ENCODE data around the gene TDP2. TPM values are rescaled to one million over a fixed set of nuclear protein-coding genes. Genes with fewer than 3 reads are reported as not detected.

The TDP2 gene
- total RNA-seq: 10 to 100 TPM; 20.4 to 33.2 (median 24.0) TPM
- long read RNA-seq, transcript TDP2-202 (7 exons, 2,071 nt): major isoform, 7 of 11 reads
- long read RNA-seq, partial matches to known transcripts: 2 of 11 reads
- long read RNA-seq, other reads (novel, unspliced or antisense): 2 of 11 reads

DNA sequence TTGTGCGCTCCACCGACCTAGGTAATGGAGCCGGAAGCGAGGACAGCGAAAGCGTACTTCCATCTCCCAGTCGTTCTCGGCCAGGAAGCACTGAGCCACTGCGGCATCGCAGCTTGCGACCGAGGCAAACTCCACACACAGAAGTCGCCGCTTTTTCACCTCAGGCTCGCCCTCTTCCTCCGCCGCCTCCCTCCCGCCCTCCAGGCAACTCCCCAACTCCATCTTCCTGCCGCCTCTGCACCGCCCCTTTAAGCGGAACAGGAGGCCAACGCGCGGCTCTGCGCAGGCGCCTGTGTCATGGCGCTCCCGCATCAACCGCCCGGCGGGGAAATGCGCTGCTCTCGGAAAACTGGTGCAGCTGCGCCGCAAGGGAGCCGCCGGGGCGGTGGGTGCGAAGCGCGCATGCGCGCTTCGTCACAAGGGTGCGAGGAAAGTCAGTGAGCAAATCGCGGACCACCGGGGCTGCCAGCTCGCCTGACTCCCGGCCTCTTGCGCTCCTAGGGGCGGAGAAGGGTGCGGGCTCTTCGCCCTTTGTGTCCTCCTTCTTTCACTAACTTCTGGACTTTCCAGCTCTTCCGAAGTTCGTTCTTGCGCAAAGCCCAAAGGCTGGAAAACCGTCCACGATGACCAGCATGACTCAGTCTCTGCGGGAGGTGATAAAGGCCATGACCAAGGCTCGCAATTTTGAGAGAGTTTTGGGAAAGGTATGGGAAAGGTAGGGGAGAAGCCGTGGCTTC, at the start of gene TDP2, which contains the start of gene ACOT13:
TSS of gene TDP2 (minus strand) at position 259 of the 737 bp plus-strand sequence. CDS start at position 222, 37 bp downstream.
TSS of gene ACOT13 (plus strand) at position 437 of the 737 bp plus-strand sequence. CDS start at position 624, 187 bp downstream.
- peak; percentile 83 to 91 (median 87) for ATAC-seq
- H3K4me1 ChIP-seq: peaks cover 0 to 41% (median 17%) of the 10 kb centered on the region in 4 donors
- intact Hi-C loops (cut with DNase I): no loop called here
- H3K27ac ChIP-seq: peak within 1 kb of the TSS; percentile 94 to 95 (median 95)
- 0% methylated on average over 26 of the region's 62 CpGs for WGBS (ENCODE audit: insufficient coverage, low coverage, low lambda C conversion rate, missing lambda C conversion rate)
- peak; percentile 96 to 97 (median 96) for DNase-seq
- H3K4me3 ChIP-seq: peak within 1 kb of the TSS; percentile 83 to 88 (median 86)
- TF ChIP-seq CTCF (IDR thresholded peaks at IDR 0.05) (peak; percentile 33 to 52 (median 40)), POLR2A (IDR thresholded peaks at IDR 0.05) (peak; percentile 86)
- H3K27me3 ChIP-seq: no peaks in the 10 kb centered on the region
- no peaks in the 10 kb centered on the region for H3K36me3 ChIP-seq
- no peaks in the 10 kb centered on the region for H3K9me3 ChIP-seq

DNA sequence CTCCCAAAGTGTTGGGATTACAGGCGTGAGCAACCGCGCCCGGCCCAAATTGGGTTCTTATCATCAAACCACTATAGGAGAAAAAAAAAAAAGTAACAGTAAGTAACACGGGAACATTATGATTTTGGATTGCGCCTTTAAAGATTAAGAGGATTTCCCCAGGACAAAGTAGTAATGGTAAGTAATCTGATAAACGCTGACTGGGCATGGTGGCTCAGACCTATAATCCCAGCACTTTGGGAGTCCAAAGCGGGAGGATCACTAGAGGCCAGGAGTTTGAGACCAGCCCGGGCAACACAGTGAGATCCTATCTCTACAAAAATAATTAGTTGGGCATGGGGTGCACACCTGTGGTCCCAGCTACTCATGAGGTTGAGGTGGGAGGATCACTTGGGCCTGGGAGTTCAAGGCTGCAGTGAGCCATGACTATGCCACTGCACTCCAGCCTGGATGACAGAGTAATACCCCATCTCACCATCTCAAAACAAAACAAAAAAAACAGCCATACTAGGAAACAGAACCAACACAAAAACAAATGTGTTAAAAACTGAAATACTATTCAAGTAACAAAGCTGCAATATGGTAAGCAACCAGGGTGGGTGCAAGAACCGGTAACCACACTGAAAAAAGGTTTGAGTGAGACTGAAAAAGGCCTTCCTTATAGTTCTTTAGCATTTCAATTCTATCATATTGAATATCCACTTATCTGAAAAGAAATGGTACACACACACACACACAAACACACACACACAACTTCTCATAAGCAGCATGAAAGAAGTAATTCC, 44.0 kb upstream of the TDP2 start:
- no peak for TF ChIP-seq CTCF (IDR thresholded peaks at IDR 0.05)
- TF ChIP-seq POLR2A (IDR thresholded peaks at IDR 0.05): no peak
- no peak overlapping the region for H3K4me3 ChIP-seq
- WGBS (ENCODE audit: insufficient coverage, low coverage, low lambda C conversion rate, missing lambda C conversion rate): 80% methylated on average over 8 of the region's 10 CpGs
- ATAC-seq (no peak), DNase-seq (no peak)
- intact Hi-C loops (cut with DNase I): loop anchor here in 1 of 2 donors (10.0 kb wide), 1 partner anchor 54 kb away; no protein-coding TSS in a partner anchor
- no peaks in the 10 kb centered on the region for H3K9me3 ChIP-seq
- peaks cover 0 to 23% (median 4%) of the 10 kb centered on the region in 4 donors for H3K4me1 ChIP-seq
- peaks cover 9 to 100% (median 58%) of the 10 kb centered on the region in 4 donors for H3K36me3 ChIP-seq
- no peak overlapping the region for H3K27ac ChIP-seq
- H3K27me3 ChIP-seq: no peaks in the 10 kb centered on the region

GRCh38 chr6:24709014-24709711, 42.5 kb upstream of the TDP2 start:
- no peak for TF ChIP-seq CTCF (IDR thresholded peaks at IDR 0.05)
- no peak for TF ChIP-seq POLR2A (IDR thresholded peaks at IDR 0.05)
- intact Hi-C loops (cut with DNase I): no loop called here
- Histone ChIP-seq H3K9me3 (no peaks in the 10 kb centered on the region), H3K4me1 (peaks cover 0 to 14% (median 3%) of the 10 kb centered on the region in 4 donors), H3K4me3 (no peak overlapping the region), H3K27me3 (no peaks in the 10 kb centered on the region), H3K27ac (no peak overlapping the region), H3K36me3 (peaks cover 13 to 100% (median 59%) of the 10 kb centered on the region in 4 donors)
- no peak for DNase-seq
- no peak for ATAC-seq
- WGBS (ENCODE audit: insufficient coverage, low coverage, low lambda C conversion rate, missing lambda C conversion rate): 83% methylated on average over 4 of the region's 4 CpGs

- ATAC-seq (no peak), DNase-seq (no peak)
- H3K27ac ChIP-seq: no peak overlapping the region
- intact Hi-C loops (cut with DNase I): no loop called here
- 78% methylated on average over 3 of the region's 3 CpGs for WGBS (ENCODE audit: insufficient coverage, low coverage, low lambda C conversion rate, missing lambda C conversion rate)
- H3K9me3 ChIP-seq: no peaks in the 10 kb centered on the region
- no peak overlapping the region for H3K4me3 ChIP-seq
- TF ChIP-seq POLR2A (IDR thresholded peaks at IDR 0.05) (no peak), CTCF (IDR thresholded peaks at IDR 0.05) (no peak)
- peaks cover 13 to 100% (median 58%) of the 10 kb centered on the region in 4 donors for H3K36me3 ChIP-seq
- peaks cover 0 to 9% (median under 1%) of the 10 kb centered on the region in 4 donors for H3K4me1 ChIP-seq
- no peaks in the 10 kb centered on the region for H3K27me3 ChIP-seq
Observed at GRCh38 chr6:24708612-24709011, 41.9 kb upstream of the TDP2 start.

Measured in right lobe of liver (tissue), 6 donors.